Calu3 (cell line): ENCODE results near the gene GRPEL2. TPM values are rescaled to one million over a fixed set of nuclear protein-coding genes. Genes with fewer than 3 reads are reported as not detected.
A peak's percentile ranks its signal among the peaks of the same experiment; 100 is the strongest.
"Not testable (repeated sequence)": the region's sequence is repeated elsewhere in the genome, so short reads cannot be mapped to it uniquely, and the experiment has no call there.

Experiments
- BruUV-seq: library from RNA; stranded (reverse); fragments of 400-500 nt; replicated peaks from 2 replicates; lab custom pipeline; 2021; lab: Mats Ljungman, UMichigan
- CTCF ChIA-PET: fragments of 300-600 bp; sonication (Branson Sonifier 250); formaldehyde crosslinking; loops from one replicate; lab custom pipeline; 2022; ENCODE audit warnings: antibody characterized with exemption; lab: Charles Lee
- DNase-seq: peaks from one replicate; pipeline ENCODE4 v3.0.0; 2022
- H3K27ac Mint-ChIP-seq: one replicate; pipeline ENCODE4 v1.8.0; 2022; ENCODE audit warnings: mixed read lengths; ENCODE audit not compliant: unreplicated experiment
- H3K27me3 Mint-ChIP-seq: one replicate; pipeline ENCODE4 v1.8.0; 2022; ENCODE audit warnings: mixed read lengths; ENCODE audit not compliant: unreplicated experiment
- H3K36me3 Mint-ChIP-seq: one replicate; pipeline ENCODE4 v1.8.0; 2022; ENCODE audit warnings: mild to moderate bottlenecking, moderate library complexity, mixed read lengths; ENCODE audit not compliant: insufficient read depth, unreplicated experiment
- H3K4me1 Mint-ChIP-seq: one replicate; pipeline ENCODE4 v1.8.0; 2022; ENCODE audit warnings: mild to moderate bottlenecking, low read depth, mixed read lengths; ENCODE audit not compliant: unreplicated experiment
- H3K4me3 Mint-ChIP-seq: one replicate; pipeline ENCODE4 v1.8.0; 2022; ENCODE audit warnings: mild to moderate bottlenecking, low read depth, moderate library complexity, mixed read lengths; ENCODE audit not compliant: unreplicated experiment
- H3K9me3 Mint-ChIP-seq: one replicate; pipeline ENCODE4 v1.8.0; 2022; ENCODE audit warnings: low read depth, mixed read lengths; ENCODE audit not compliant: unreplicated experiment
- intact Hi-C: fragments of 100-400 bp; cut with micrococcal nuclease; formaldehyde crosslinking; loops from one replicate; pipeline ENCODE4 v1.10.0; 2022; ENCODE audit not compliant: unreplicated experiment
- total RNA-seq: library from RNA; stranded (reverse); gene quantifications from 2 replicates; pipeline ENCODE4 v1.2.3, GENCODE V29; 2022
- TF ChIP-seq, protein P1 (sequence below): fragments of 200-600 bp; IDR thresholded peaks from one replicate; pipeline ENCODE4 v1.8.0; 2022; ENCODE audit warnings: antibody characterized with exemption; ENCODE audit not compliant: unreplicated experiment

The GRPEL2 gene
- total RNA-seq, 1 experiment from 2014 or later, result 28.2 TPM

DNA sequence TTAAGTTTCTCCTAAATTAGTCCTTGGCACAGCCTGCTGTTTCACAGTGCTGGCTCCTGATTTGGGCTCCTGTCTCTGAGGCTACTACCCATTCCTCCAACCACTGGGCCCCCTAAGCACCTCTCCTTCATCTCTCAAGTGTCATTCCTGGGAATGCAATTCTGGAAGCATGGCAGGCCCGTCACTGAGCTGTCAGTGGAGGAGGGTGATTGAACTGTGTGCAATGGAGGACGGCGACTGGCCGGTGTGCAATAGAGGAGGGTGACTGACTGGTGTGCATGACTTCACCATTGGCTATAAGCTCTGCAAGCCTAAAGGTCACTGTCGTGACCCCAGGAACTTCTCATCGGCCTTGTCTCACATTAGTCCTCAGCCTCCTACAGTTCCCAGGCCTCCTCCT lies 46.2 kb downstream of the GRPEL2 start:
- intact Hi-C loops, result no loop called here
- TF ChIP-seq, protein P1, sequence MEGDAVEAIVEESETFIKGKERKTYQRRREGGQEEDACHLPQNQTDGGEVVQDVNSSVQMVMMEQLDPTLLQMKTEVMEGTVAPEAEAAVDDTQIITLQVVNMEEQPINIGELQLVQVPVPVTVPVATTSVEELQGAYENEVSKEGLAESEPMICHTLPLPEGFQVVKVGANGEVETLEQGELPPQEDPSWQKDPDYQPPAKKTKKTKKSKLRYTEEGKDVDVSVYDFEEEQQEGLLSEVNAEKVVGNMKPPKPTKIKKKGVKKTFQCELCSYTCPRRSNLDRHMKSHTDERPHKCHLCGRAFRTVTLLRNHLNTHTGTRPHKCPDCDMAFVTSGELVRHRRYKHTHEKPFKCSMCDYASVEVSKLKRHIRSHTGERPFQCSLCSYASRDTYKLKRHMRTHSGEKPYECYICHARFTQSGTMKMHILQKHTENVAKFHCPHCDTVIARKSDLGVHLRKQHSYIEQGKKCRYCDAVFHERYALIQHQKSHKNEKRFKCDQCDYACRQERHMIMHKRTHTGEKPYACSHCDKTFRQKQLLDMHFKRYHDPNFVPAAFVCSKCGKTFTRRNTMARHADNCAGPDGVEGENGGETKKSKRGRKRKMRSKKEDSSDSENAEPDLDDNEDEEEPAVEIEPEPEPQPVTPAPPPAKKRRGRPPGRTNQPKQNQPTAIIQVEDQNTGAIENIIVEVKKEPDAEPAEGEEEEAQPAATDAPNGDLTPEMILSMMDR, result no peak
- Mint-ChIP-seq H3K36me3 (no peaks in the 10 kb centered on the region), H3K9me3 (peaks cover 2% of the 10 kb centered on the region), H3K4me3 (no peak overlapping the region), H3K27me3 (no peaks in the 10 kb centered on the region), H3K27ac (no peak overlapping the region), H3K4me1 (no peaks in the 10 kb centered on the region)
- DNase-seq, result no peak
- CTCF ChIA-PET, result interaction anchor here (0.6 kb wide), 1 partner anchor 49 kb away, joined by 9 read pairs; no protein-coding TSS in a partner anchor
- no TSS peak for BruUV-seq

DNA sequence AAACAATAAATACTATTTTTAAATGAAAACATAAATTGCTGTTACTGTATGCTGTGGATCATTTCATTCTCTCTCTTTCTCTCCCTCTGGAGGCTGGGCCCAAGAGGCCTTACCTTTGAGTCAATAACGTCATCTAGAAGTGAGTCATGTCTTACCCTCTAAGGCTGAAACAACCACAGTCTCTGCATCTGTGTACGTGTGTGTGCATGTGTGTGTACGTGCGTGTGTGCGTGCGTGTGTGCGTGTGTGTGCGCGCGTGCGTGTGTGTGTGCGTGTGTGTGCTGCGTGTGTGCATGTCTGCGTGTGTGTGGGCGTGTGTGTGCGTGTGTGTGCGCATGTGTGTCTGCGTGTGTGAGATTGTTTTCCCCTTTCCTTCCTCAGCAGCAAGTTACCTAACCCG lies 47.4 kb downstream of the GRPEL2 start:
- CTCF ChIA-PET, result interaction anchor here (0.6 kb wide), 1 partner anchor 35 kb away, joined by 4 read pairs; the partner anchor contains the start of gene PCYOX1L
- Mint-ChIP-seq H3K9me3 (peaks cover 2% of the 10 kb centered on the region), H3K27me3 (no peaks in the 10 kb centered on the region), H3K4me3 (no peak overlapping the region), H3K4me1 (no peaks in the 10 kb centered on the region), H3K27ac (no peak overlapping the region), H3K36me3 (no peaks in the 10 kb centered on the region)
- BruUV-seq, result no TSS peak
- TF ChIP-seq, protein P1, result no peak
- DNase-seq, result peak; percentile 14
- intact Hi-C loops, result no loop called here

DNA sequence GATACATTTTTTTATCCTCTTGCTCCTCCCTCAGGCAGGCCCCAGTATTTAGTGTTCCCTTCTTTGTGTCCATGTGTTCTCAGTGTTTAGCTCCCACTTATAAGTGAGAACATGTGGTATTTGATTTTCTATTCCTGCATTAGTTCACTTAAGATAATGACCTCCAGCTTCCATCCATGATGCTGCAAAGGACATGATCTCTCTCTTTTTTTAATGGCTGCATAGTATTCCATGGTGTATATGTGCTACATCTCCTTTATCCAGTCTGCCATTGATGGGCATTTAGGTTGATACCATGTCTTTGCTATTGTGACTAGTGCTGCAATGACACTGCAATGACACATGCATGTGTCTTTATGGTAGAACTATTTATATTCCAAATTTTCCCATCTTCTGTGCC lies 49.7 kb downstream of the GRPEL2 start:
- CTCF ChIA-PET, BruUV-seq: not testable (repeated sequence)

DNA sequence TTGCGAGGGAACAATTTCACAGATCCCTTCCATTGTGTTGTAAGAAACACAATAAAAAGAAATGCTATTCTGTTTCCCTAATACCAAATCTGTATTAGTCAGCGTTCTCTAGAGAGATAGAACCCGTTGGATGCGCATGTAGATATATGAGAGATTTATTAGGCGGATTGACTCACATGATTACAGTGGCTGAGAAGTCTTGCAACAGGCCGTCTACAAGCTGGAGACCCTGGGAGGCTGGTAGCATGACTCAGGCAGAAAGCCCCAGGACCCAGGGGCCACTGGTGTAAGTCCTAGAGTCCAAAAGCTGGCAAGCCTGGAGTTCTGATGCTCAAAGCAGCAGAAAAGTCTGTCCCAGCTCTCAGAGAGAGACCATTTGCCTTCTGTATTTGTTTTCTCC lies 52.2 kb downstream of the GRPEL2 start:
- no peaks in the 10 kb centered on the region for H3K9me3 Mint-ChIP-seq
- no peak overlapping the region for H3K4me3 Mint-ChIP-seq
- no peak for DNase-seq
- H3K27ac Mint-ChIP-seq, result no peak overlapping the region
- no peaks in the 10 kb centered on the region for H3K36me3 Mint-ChIP-seq
- intact Hi-C loops, result no loop called here
- CTCF ChIA-PET, result no interaction called here
- no peaks in the 10 kb centered on the region for H3K27me3 Mint-ChIP-seq
- TF ChIP-seq, protein P1, result no peak
- no peaks in the 10 kb centered on the region for H3K4me1 Mint-ChIP-seq
- BruUV-seq, result no TSS peak

More for the DNA sequence above, 49.7 kb downstream of the GRPEL2 start:
- H3K4me1 Mint-ChIP-seq, H3K27me3 Mint-ChIP-seq, H3K27ac Mint-ChIP-seq, intact Hi-C loops, H3K9me3 Mint-ChIP-seq, H3K4me3 Mint-ChIP-seq, H3K36me3 Mint-ChIP-seq, DNase-seq: not testable (repeated sequence)

DNA sequence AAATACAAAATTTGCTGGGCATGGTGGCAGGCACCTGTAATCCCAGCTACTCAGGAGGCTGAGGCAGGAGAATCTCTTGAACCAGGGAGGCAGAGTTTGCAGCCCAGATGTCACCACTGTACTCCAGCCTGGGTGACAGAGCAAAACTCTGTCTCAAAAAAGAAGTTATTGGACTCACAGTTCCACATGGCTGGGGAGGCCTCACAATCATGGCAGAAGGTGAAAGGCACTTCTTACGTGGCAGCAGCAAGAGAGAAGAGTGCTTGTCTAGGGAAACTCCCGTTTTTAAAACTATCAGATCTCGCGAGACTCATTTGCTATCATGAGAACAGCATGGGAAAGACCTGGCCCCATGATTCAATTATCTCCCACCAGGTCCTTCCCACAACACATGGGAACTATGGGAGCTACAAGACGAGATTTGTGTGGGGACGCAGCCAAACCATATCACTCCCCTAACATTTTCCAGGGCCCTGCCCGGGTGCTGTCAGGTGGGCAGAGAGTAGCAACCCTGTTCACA lies 53.5 kb downstream of the GRPEL2 start:
- CTCF ChIA-PET, H3K9me3 Mint-ChIP-seq, H3K27ac Mint-ChIP-seq, H3K4me1 Mint-ChIP-seq, DNase-seq, BruUV-seq, H3K36me3 Mint-ChIP-seq, intact Hi-C loops, H3K4me3 Mint-ChIP-seq, H3K27me3 Mint-ChIP-seq: not testable (repeated sequence)
